ENCODE measurements around the gene TRIM44. TPM values are rescaled to one million over a fixed set of nuclear protein-coding genes. Genes with fewer than 3 reads are reported as not detected.
"Not testable (repeated sequence)": the region's sequence is repeated elsewhere in the genome, so short reads cannot be mapped to it uniquely, and the experiment has no call there.

Gene TRIM44
- total and polyA plus RNA-seq, 2 donors (not counting 3 experiments of a cell fraction or from before 2014, with no cell fraction given): 31.7 to 72.0 TPM

- no peak for TF ChIP-seq GATA2 (IDR thresholded peaks at IDR 0.05; ENCODE audit: insufficient read depth, insufficient read length, low read depth, low read length)
- no peak for TF ChIP-seq POLR2AphosphoS5 (IDR thresholded peaks at IDR 0.05; ENCODE audit: insufficient read depth, low read depth, low read length)
- TF ChIP-seq, protein P1, sequence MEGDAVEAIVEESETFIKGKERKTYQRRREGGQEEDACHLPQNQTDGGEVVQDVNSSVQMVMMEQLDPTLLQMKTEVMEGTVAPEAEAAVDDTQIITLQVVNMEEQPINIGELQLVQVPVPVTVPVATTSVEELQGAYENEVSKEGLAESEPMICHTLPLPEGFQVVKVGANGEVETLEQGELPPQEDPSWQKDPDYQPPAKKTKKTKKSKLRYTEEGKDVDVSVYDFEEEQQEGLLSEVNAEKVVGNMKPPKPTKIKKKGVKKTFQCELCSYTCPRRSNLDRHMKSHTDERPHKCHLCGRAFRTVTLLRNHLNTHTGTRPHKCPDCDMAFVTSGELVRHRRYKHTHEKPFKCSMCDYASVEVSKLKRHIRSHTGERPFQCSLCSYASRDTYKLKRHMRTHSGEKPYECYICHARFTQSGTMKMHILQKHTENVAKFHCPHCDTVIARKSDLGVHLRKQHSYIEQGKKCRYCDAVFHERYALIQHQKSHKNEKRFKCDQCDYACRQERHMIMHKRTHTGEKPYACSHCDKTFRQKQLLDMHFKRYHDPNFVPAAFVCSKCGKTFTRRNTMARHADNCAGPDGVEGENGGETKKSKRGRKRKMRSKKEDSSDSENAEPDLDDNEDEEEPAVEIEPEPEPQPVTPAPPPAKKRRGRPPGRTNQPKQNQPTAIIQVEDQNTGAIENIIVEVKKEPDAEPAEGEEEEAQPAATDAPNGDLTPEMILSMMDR (IDR thresholded peaks at IDR 0.05; ENCODE audit: extremely low read depth in 1 of 2, insufficient read depth in 1 of 2, low read depth in 1 of 2, low read length in 2 of 2): no peak
- no peak for TF ChIP-seq JUN (IDR thresholded peaks at IDR 0.05; ENCODE audit: borderline replicate concordance, insufficient read depth, insufficient read length, low read depth)
- no peak for TF ChIP-seq MYC (IDR thresholded peaks at IDR 0.05; ENCODE audit: low read depth, low read length)
- no peak for TF ChIP-seq EZH2 (IDR thresholded peaks at IDR 0.05; ENCODE audit: borderline replicate concordance, low read depth, low read length, severe bottlenecking)
- no peak for TF ChIP-seq POLR2A (IDR thresholded peaks at IDR 0.05; ENCODE audit: low read depth, low read length)
- TF ChIP-seq FOS (IDR thresholded peaks at IDR 0.05; ENCODE audit: borderline replicate concordance, insufficient read depth, low read length): no peak
- TF ChIP-seq, protein P2, sequence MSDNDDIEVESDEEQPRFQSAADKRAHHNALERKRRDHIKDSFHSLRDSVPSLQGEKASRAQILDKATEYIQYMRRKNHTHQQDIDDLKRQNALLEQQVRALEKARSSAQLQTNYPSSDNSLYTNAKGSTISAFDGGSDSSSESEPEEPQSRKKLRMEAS (IDR thresholded peaks at IDR 0.05; ENCODE audit: insufficient read depth, insufficient read length): no peak
- dilution Hi-C loops (cut with MboI; ENCODE audit: extremely low pct_ligation_motif_present, low sequenced_read_pairs) (no loop called here), intact Hi-C loops (cut with micrococcal nuclease) (loop anchor here (5.0 to 10.0 kb wide), 2 partner anchors 98 to 420 kb away; partner anchors contain the start of gene FJX1)
- DNase-seq (ENCODE audit: low read depth, low spot score) (no peak), FAIRE-seq (no peak)
- Histone ChIP-seq H3K36me3 (ENCODE audit: control insufficient read depth in 2 of 2, extremely low read depth in 1 of 2, insufficient read depth in 2 of 2, low read length in 2 of 2) (no peaks in the 10 kb centered on the region), H3K9ac (replicated peaks; ENCODE audit: extremely low read depth, insufficient read depth, low read length) (no peak overlapping the region), H3K9me3 (replicated peaks; ENCODE audit: control insufficient read depth, insufficient read depth, low read length) (no peaks in the 10 kb centered on the region), H2AFZ (ENCODE audit: low read depth, low read length) (no peak overlapping the region), H3K27ac (ENCODE audit: insufficient read depth, low read depth, low read length) (no peak overlapping the region), H3K9me1 (replicated peaks; ENCODE audit: control insufficient read depth, extremely low read depth, insufficient read depth, low read length) (no peaks in the 10 kb centered on the region), H3K4me3 (replicated peaks in 1 of 3; ENCODE audit: insufficient read depth in 1 of 3, low read depth in 1 of 3, low read length in 3 of 3) (no peak overlapping the region), H3K4me1 (ENCODE audit: control insufficient read depth, extremely low read depth, insufficient read depth, low read length) (no peaks in the 10 kb centered on the region), H3K4me2 (ENCODE audit: insufficient read depth, low read length) (no peak overlapping the region), H3K79me2 (ENCODE audit: control insufficient read depth, insufficient read depth, low read length) (peaks cover 15% of the 10 kb centered on the region), H4K20me1 (replicated peaks; ENCODE audit: control insufficient read depth, extremely low read depth, insufficient read depth, low read length) (peaks cover 2% of the 10 kb centered on the region), H3K27me3 (ENCODE audit: control insufficient read depth in 2 of 2, insufficient read depth in 2 of 2, low read length in 2 of 2) (no peaks in the 10 kb centered on the region)
- no TSS peak for BruUV-seq (replicated peaks)
- ChIA-PET CTCF (interaction anchor here (1.8 kb wide), 1 partner anchor 107 kb away, joined by 10 read pairs; no protein-coding TSS in a partner anchor), POLR2A (no interaction called here)
Observed at GRCh38 chr11:35714882-35715627, 52.5 kb downstream of the TRIM44 start.

GRCh38 chr11:35715677-35716076 lies 53.1 kb downstream of the TRIM44 start:
- BruUV-seq (replicated peaks); H3K4me3 ChIP-seq (replicated peaks in 1 of 3; ENCODE audit: insufficient read depth in 1 of 3, low read depth in 1 of 3, low read length in 3 of 3); POLR2A ChIA-PET; H3K4me1 ChIP-seq (ENCODE audit: control insufficient read depth, extremely low read depth, insufficient read depth, low read length); dilution Hi-C loops (cut with MboI; ENCODE audit: extremely low pct_ligation_motif_present, low sequenced_read_pairs); H3K27ac ChIP-seq (ENCODE audit: insufficient read depth, low read depth, low read length); H4K20me1 ChIP-seq (replicated peaks; ENCODE audit: control insufficient read depth, extremely low read depth, insufficient read depth, low read length); H3K36me3 ChIP-seq (ENCODE audit: control insufficient read depth in 2 of 2, extremely low read depth in 1 of 2, insufficient read depth in 2 of 2, low read length in 2 of 2); FAIRE-seq; H2AFZ ChIP-seq (ENCODE audit: low read depth, low read length); H3K27me3 ChIP-seq (ENCODE audit: control insufficient read depth in 2 of 2, insufficient read depth in 2 of 2, low read length in 2 of 2); H3K9ac ChIP-seq (replicated peaks; ENCODE audit: extremely low read depth, insufficient read depth, low read length); H3K9me3 ChIP-seq (replicated peaks; ENCODE audit: control insufficient read depth, insufficient read depth, low read length); DNase-seq (ENCODE audit: low read depth, low spot score); H3K9me1 ChIP-seq (replicated peaks; ENCODE audit: control insufficient read depth, extremely low read depth, insufficient read depth, low read length); H3K4me2 ChIP-seq (ENCODE audit: insufficient read depth, low read length): not testable (repeated sequence)
- H3K79me2 ChIP-seq (ENCODE audit: control insufficient read depth, insufficient read depth, low read length): peaks cover 18% of the 10 kb centered on the region
- CTCF ChIA-PET: interaction anchor here (0.9 kb wide), 1 partner anchor 106 kb away, joined by 3 read pairs; no protein-coding TSS in a partner anchor
- intact Hi-C loops (cut with micrococcal nuclease): loop anchor here (10.0 kb wide), 1 partner anchor 419 kb away; no protein-coding TSS in a partner anchor
